Hindlimb muscle (tissue), 1 donor: ENCODE data around the gene NRSN1. TPM values are rescaled to one million over a fixed set of nuclear protein-coding genes. Genes with fewer than 3 reads are reported as not detected.
"Not testable (repeated sequence)": the region's sequence is repeated elsewhere in the genome, so short reads cannot be mapped to it uniquely, and the experiment has no call there.

Experiments used
- DNase-seq: peaks from one replicate; pipeline ENCODE4 v3.0.0-alpha.2; 2013
- polyA plus RNA-seq: library from polyadenylated mRNA; unstranded; fragments of 120-200 nt; gene quantifications from one replicate; pipeline ENCODE4 v1.2.1, GENCODE V29; 2013; ENCODE audit not compliant: insufficient read length

NRSN1 gene
- polyA plus RNA-seq, 1 donor: not detected

DNA sequence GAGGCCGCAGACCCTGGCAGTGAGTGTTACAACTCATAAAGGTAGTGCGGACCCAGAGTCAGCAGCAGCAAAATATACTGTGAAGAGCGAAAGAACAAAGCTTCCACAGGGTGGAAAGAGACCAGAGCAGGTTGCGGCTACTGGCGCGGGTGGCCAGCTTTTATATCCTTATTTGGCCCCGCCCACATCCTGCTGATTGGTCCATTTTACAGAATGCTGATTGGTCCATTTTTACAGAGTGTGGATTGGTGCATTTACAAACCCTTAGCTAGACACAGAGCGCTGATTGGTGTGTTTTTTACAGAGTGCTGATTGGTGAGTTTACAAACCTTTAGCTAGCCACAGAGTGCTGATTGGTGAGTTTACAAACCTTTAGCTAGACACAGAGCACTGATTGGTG lies 16.7 kb downstream of the NRSN1 start:
- DNase-seq: not testable (repeated sequence)

DNA sequence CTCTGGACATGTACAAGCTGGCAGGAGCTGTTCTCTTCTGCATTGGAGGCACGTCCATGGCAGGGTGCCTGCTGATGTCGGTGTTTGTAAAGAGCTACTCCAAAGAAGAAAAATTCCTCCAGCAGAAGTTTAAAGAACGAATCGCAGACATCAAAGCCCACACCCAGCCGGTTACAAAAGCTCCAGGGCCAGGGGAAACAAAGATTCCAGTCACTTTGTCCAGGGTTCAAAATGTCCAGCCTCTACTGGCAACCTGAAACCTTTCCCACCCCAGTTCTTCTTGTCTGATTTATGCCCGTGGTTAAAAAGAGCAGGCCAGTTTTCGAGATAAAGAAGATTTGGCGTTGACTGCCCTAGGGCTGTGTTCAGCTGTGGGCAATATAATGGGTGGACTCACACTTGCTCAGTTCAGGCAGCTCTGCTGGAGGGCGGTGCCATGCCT lies 19.7 kb downstream of the NRSN1 start:
- DNase-seq: no peak

DNA sequence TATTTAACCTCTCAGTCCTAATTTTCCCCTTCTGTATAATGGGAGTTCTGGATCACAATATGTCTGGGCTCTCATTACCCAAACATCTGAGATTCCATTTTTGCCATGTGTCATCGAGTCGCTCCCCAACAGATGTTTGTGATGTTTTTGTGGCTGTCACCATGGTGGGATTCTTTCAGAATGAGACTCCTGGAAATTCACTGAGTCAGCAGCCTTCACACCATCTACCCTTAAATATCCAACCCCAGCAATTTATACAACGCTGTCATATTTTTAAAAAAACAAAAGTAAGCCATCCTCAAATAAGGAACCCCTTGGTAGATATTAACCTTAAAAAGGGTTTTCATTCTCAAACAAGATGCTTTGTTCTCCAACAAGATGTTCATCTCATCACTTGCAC lies 20.9 kb downstream of the NRSN1 start:
- DNase-seq: no peak

DNA sequence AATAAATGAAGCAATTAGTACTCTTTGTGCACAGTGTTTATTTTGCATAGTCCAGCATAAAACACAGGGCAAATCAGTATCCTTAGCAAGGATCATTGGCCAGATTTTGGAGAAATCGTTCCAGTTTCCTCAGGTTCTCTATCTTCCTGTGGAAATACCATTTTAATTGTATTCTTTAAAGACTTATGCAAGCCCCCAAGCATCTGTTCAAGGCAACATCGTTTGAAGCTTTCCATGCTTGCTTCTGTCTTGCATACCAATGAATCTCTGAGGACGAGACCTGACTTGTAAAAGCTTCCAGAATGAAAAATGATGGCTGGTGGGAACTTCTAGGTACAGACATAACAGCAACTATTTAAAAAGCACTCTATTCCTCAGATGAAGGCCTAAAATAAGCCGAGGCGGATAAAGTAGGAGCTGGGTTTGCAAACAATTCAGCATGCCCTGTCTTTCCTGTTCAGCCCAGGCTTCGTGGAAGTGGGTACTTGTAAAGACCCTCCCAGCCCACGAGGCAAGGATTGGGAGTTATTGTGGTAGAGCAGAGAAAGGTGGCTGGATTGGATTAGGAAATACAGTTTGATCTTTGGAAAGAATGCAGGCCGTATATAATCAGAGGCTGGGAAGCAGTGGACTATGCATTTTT lies 21.6 kb downstream of the NRSN1 start:
- DNase-seq: no peak

DNA sequence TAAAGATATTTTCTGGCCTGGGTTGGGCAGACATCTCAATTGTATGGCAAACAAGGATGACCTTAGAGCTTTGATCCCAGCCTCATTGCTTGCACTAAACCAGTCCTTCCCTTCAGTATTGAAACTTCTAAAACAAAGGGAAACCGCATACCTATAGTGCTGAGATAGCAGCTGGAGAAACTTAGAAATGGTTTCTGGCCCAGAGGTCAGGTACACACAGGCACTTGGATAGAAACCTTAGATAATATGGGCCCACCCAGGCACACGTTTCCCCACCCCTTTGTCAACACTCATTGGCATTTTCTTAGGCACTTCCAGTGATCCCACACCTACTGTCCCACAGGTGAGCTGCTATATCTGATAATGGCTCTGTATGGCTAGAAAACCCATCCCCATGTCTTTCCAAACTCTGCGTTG lies 22.1 kb downstream of the NRSN1 start:
- no peak for DNase-seq

DNA sequence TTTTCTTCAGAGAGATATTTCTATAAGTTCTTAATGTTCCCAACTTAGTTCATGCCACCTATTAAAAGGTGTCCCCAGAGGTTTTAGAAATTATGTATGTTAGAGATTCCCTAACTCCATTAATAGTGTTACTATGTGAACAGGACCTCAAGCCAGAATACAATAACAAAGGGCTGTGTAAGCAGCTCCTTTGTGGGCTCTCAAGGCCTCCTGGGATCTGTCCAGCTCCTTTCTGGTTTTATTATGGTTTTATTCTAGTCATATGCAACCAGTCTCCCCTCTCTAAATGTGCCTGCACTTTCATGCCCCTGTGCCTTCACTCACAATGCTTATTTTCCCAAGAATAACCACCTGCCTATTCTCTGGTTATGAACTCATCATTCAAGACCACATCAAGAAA lies 22.7 kb downstream of the NRSN1 start:
- no peak for DNase-seq

DNA sequence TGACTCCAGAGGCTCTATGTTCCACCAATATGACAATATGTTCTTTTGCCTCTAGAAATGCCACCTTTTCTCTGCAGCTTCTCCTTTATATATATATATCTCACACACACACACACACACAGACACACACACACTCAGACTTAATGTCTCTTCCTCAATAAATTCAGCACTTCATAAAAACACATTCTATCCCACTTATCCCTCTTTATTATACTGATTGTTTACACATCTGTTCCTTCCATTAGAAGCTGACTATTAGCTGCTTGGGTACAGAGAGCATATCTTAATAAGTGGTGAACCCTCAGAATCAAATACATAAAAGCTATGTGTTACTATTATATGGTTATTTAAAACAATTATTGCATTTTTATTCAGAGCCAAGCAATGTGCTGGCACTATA lies 23.3 kb downstream of the NRSN1 start:
- DNase-seq: no peak

DNA sequence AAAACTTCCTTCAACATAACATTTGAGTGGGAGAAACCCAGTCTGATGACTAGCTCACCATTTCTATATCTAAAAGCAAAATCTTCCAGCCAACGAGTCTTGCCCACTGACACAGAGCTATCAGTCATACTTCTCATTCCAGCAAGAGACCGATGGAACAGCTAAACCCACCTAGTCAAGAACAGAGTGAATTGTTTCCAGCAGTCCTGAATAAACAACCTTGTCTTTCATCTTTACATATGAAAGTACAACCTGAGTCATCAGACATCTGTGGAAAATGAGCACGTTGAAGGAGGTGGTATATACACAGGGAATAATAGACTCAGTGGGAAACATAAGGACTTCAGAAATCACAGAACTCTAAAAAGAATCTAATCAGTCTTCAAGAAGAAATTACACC lies 23.8 kb downstream of the NRSN1 start:
- DNase-seq: no peak

DNA sequence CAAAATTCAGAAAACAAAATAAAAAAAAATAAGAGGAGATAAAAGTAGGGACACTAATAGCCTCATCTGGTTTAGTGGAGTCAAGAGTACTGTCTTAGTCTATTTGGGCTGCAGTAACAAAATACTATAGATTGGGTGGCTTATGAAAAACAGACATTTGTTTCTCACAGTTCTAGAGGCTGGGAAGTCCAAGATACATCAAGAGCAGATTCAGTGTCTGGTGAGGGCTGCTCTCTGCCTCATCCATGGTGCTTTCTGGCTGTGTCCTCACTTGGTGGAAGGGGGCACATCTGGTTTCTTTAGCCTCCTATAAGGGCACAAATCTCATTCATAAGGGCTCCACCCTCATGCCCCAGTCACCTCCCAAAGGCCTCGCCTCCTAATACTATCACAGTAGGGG lies 26.0 kb downstream of the NRSN1 start:
- DNase-seq: no peak

DNA sequence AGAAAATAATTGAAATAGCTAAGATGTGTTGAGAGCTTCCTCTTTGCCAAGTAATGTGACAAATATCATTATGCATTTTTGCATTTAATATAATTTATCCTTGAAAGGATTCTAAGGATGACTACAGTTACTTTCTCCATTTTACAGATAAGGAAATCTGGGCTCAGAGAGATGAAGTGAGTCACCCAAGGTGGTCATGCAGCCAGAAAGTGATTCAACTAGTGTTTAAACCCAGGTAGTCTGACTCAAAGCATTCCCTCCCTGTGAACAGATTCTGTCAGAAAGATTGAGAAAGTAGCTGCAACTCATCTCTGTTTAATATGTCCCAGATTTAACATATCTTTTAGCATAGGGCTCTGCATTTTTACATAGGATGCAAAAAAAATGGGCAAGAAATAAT lies 28.1 kb downstream of the NRSN1 start:
- no peak for DNase-seq

DNA sequence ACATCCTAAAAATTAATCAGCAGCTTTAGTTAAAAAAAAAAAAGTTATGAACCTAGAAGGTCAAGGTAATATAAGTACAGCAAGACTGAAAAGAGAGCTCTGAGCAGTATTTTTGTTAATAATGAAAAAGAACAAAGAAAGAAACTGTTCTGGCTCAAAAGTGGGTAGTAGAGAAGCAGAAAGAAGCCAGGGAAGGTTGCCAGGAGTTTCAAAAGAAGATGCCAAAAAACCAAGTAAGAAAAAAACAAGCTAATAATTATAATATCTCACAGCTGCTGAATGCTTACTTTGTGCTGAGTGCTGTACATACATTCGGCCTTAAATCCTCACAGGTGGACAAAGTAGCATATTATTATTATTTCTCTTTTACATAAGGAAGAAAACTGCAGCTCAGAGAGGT lies 31.9 kb downstream of the NRSN1 start:
- DNase-seq: no peak

DNA sequence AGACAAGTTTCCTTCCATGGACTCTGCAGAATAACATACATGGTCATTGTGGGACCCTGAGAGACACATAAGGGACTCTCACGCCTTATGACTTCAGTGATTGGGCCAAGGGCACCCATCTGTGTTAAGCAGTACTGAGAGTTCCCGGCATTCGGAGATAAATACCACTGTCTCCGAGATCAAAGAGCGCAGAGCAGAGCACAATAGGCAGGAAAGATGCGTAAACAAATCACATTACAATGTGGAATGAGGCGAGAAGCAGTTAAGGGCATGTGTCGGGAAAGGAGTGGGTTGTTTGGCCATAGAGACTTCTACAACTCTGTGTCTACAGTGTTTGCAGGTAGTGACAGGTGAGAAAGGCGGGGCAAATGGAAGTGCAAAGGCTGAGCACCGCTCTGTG lies 57.6 kb downstream of the NRSN1 start:
- no peak for DNase-seq

- no peak for DNase-seq
These were observed 60.3 kb downstream of the NRSN1 start for GRCh38 chr6:24186349-24186748.

- DNase-seq: no peak
These were observed 62.1 kb downstream of the NRSN1 start for GRCh38 chr6:24187965-24188577.

DNA sequence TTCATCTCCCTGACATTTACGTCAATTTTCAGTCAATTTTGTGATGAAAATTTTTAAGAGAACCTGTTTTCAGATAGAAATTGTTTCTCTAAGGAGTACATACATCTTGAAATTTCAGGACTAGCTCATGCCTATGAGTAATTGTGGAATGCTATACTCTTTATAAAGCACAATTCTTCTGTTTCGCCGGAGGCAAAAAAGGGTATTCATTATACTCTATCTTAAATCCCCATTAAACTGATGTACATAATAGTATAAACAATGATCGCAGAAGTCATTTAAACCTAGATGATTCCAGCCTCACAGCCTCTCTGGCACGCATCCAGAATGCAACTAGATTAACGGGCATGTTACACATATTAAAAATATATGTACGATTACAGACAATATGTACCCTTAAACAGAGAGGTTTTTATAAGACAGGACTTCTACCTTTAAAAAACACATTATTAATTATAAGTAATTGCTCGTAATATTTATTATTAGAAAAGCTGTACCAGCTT lies 62.6 kb downstream of the NRSN1 start:
- DNase-seq: no peak

DNA sequence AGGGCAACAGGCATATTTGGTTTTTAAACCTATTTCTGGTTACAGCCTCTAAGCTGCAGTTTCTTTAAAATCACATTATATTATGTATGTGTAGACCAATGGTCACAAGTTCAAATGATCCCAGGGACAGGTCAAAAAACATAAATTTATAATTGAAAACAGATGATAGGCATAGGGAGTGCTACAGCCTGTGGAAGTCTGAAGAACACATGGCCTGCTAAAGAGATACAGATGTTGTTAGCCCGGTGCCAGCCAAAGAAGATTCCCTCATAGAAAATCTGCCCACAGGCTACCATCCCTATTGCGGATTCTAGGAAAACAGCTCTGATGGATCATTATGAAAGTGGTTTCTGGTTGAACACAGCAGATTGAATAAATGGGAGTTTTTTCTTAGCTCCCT lies 65.3 kb downstream of the NRSN1 start:
- no peak for DNase-seq

GRCh38 chr6:24193364-24193763 lies 67.3 kb downstream of the NRSN1 start:
- DNase-seq: no peak

DNA sequence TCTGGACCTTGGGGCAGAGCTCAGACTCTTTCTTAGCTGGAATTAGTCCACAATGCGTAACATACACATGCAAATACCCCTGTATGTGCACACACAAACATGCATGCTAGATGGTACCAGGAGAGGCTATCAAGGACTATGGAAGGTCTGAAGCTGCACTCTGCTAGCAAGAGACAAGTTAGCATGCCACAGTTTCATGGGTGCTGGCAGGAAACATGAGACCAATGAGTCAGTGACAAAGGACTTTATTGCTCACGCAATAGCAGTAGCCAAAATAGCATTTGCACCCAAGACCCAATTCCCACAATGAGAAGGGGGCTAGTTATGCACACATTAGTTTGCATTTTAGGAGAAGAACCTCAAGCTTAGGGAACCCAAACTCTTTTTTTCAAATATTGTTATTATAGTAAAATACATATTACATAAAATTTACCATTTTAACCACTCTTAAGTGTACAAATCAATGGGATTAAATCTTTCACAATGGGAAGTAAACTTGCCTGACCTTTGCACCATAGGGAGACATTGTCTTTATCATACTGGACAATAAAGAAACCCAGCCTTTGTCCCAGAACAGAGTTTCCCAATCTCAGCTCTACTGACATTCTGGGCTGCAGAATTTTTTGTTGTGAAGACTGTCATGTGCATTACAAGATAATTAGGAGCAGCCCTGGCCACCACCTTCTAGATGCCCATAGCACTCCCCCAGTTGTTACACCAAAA lies 69.1 kb downstream of the NRSN1 start:
- no peak for DNase-seq

GRCh38 chr6:24195836-24196597 lies 70.0 kb downstream of the NRSN1 start:
- no peak for DNase-seq
